Naive thymus-derived CD4-positive, alpha-beta T cell (primary cell): ENCODE data around the gene CDKAL1. TPM values are rescaled to one million over a fixed set of nuclear protein-coding genes. Genes with fewer than 3 reads are reported as not detected.

Source experiments
- ATAC-seq: fragments of 150-1000 bp; cut with Tn5 transposase; 2 replicates; pipeline ENCODE4 v1.10.0; 2021; ENCODE audit warnings: mild to moderate bottlenecking, moderate library complexity
- CTCF ChIA-PET: fragments of 350-600 bp; sonication (Branson Sonifier 250); formaldehyde crosslinking; loops from one replicate; lab custom pipeline; 2021; ENCODE audit warnings: antibody characterized with exemption; lab: Charles Lee
- POLR2A ChIA-PET: fragments of 350-600 bp; sonication (Branson Sonifier 250); formaldehyde crosslinking; loops from one replicate; lab custom pipeline; 2021; ENCODE audit warnings: antibody characterized with exemption, inconsistent platforms; lab: Charles Lee
- DNase-seq, 9 donors: peaks; one replicate each; pipeline versions ENCODE4 v3.0.0 to v3.0.0-alpha.2; 2020 to 2022; ENCODE audit warnings: mixed read lengths in 1 of 9
- H3K27ac ChIP-seq: one replicate; pipeline ENCODE4 v1.7.0; 2013; ENCODE audit warnings: mild to moderate bottlenecking, low read depth, low read length, moderate library complexity
- H3K27me3 ChIP-seq, 2 donors: one replicate each; pipeline ENCODE4 v1.7.0; 2013; ENCODE audit warnings: low read length in 2 of 2, mild to moderate bottlenecking in 2 of 2, moderate library complexity in 2 of 2; ENCODE audit not compliant: control insufficient read depth in 2 of 2, insufficient read depth in 2 of 2
- H3K36me3 ChIP-seq, 3 experiments: 1 replicate in 2 of 3; 2 replicates in 1 of 3; pipeline ENCODE4 v1.7.0; 2013; ENCODE audit warnings: low read length in 3 of 3, mild to moderate bottlenecking in 3 of 3, moderate library complexity in 1 of 3; ENCODE audit not compliant: insufficient read depth in 3 of 3, control insufficient read depth in 2 of 3
- H3K4me1 ChIP-seq, 2 donors: one replicate each; pipeline ENCODE4 v1.7.0; 2013; ENCODE audit warnings: low read length in 2 of 2, mild to moderate bottlenecking in 2 of 2, moderate library complexity in 1 of 2; ENCODE audit not compliant: control insufficient read depth in 2 of 2, insufficient read depth in 2 of 2
- H3K4me3 ChIP-seq: 2 replicates; pipeline ENCODE4 v1.7.0; 2013; ENCODE audit warnings: mild to moderate bottlenecking, low read length
- H3K9me3 ChIP-seq, 3 experiments: 1 replicate in 2 of 3; 2 replicates in 1 of 3; pipeline ENCODE4 v1.7.0; 2013; ENCODE audit warnings: low read length in 3 of 3; ENCODE audit not compliant: control insufficient read depth in 2 of 3
- H3K27ac Mint-ChIP-seq, 9 donors: one replicate each; pipeline ENCODE4 v1.8.0; 2020 to 2022; ENCODE audit warnings: mixed read lengths in 9 of 9, mild to moderate bottlenecking in 8 of 9, moderate library complexity in 5 of 9, inconsistent platforms in 2 of 9
- H3K27me3 Mint-ChIP-seq, 5 donors: one replicate each; pipeline ENCODE4 v1.8.0; 2021 to 2022; ENCODE audit warnings: mixed read lengths in 5 of 5, mild to moderate bottlenecking in 1 of 5
- H3K36me3 Mint-ChIP-seq, 5 donors: one replicate each; pipeline ENCODE4 v1.8.0; 2020 to 2022; ENCODE audit warnings: mixed read lengths in 5 of 5, mild to moderate bottlenecking in 3 of 5, inconsistent platforms in 1 of 5
- H3K4me1 Mint-ChIP-seq, 7 donors: one replicate each; pipeline ENCODE4 v1.8.0; 2020 to 2022; ENCODE audit warnings: mixed read lengths in 7 of 7, mild to moderate bottlenecking in 3 of 7, inconsistent platforms in 1 of 7
- H3K4me3 Mint-ChIP-seq, 10 donors: one replicate each; pipeline ENCODE4 v1.8.0; 2020 to 2022; ENCODE audit warnings: mild to moderate bottlenecking in 10 of 10, mixed read lengths in 10 of 10, moderate library complexity in 6 of 10, inconsistent platforms in 2 of 10
- H3K9me3 Mint-ChIP-seq, 11 donors: one replicate each; pipeline ENCODE4 v1.8.0; 2020 to 2022; ENCODE audit warnings: mixed read lengths in 11 of 11, mild to moderate bottlenecking in 4 of 11, inconsistent platforms in 1 of 11, moderate library complexity in 1 of 11
- intact Hi-C, 2 donors: fragments of 100-400 bp; cut with micrococcal nuclease; formaldehyde crosslinking; loops; one replicate each; pipeline ENCODE4 v1.15.1; 2023
- polyA plus RNA-seq, 2 donors: library from polyadenylated mRNA; unstranded; fragments of 300-500 nt; fragmentation: Illumina TruSeq; gene quantifications; one replicate each; pipeline ENCODE4 v1.2.3, GENCODE V29; 2021
- total RNA-seq, 6 experiments: library from RNA in 5 of 6; stranded (reverse) in 5 of 6; gene quantifications; 1 replicate in 5 of 6; 2 replicates in 1 of 6; pipeline ENCODE4 v1.2.3 and lab custom pipeline; 2021 to 2026

CDKAL1 gene
- total and polyA plus RNA-seq, 7 experiments from 2014 or later, result 23.6 to 35.8 (median 29.8) TPM

DNA sequence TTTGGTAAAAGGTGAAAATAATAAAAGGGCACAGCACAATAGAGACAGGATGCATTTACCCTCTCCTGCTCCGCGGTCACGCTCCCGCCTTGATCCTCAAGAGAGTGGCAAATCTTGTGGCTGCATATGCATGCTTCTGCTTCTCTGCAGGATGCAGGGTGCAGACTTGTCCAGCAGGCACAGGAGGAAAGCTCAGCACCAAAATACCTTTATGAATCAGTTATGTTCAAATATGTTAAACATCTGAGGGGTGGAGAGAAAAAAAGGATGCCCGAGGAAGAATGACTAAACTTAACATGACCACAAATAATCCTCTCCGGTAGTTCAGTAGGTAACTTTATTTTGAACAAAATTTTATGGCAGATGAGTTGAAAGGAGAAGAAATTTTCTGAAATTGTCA is 693.2 kb downstream of the CDKAL1 start:
- CTCF ChIA-PET, result no interaction called here
- no peak overlapping the region for H3K4me3 Mint-ChIP-seq
- ATAC-seq, result no peak

DNA sequence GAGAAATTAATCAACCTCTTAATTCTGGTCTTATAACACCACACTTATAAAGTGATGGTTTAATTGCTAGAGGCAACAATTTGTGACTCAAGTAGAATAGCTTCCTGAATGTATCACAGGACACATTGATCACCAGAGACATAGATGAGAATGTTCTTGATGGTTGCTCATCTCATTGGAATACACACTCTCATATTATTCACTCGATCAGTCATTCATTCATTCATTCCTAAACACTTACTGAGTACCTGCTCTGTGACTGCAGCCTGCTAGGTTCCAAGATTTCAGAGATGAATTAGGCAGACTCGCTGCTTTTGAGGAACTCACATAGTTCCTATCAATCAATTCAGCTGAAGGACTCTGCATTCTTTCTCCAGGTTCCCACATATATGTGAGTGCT is 694.2 kb downstream of the CDKAL1 start:
- Mint-ChIP-seq H3K36me3 (peaks cover 22 to 89% (median 81%) of the 10 kb centered on the region in 5 donors), H3K27me3 (no peaks in the 10 kb centered on the region), H3K4me3 (no peak overlapping the region), H3K9me3 (peaks cover 0 to 9% (median 4%) of the 10 kb centered on the region in 11 donors), H3K4me1 (no peaks in the 10 kb centered on the region), H3K27ac (no peak overlapping the region)
- no peak for DNase-seq
- Histone ChIP-seq H3K4me3 (no peak overlapping the region), H3K36me3 (peaks cover 0 to 42% (median 0%) of the 10 kb centered on the region in 3 experiments), H3K27me3 (no peaks in the 10 kb centered on the region), H3K27ac (no peak overlapping the region), H3K4me1 (no peaks in the 10 kb centered on the region), H3K9me3 (no peaks in the 10 kb centered on the region)
- ATAC-seq, result no peak
- ChIA-PET CTCF (no interaction called here), POLR2A (no interaction called here)
- intact Hi-C loops, result no loop called here

More for the DNA sequence above, 693.2 kb downstream of the CDKAL1 start:
- no peak overlapping the region for H3K27ac ChIP-seq
- H3K4me3 ChIP-seq, result no peak overlapping the region
- Mint-ChIP-seq H3K27me3 (no peaks in the 10 kb centered on the region), H3K4me1 (no peaks in the 10 kb centered on the region), H3K27ac (no peak overlapping the region), H3K36me3 (peaks cover 17 to 89% (median 81%) of the 10 kb centered on the region in 5 donors), H3K9me3 (peaks cover 0 to 3% (median 1%) of the 10 kb centered on the region in 11 donors)
- intact Hi-C loops, result no loop called here
- DNase-seq, result no peak
- POLR2A ChIA-PET, result no interaction called here
- peaks cover 0 to 41% (median 0%) of the 10 kb centered on the region in 3 experiments for H3K36me3 ChIP-seq
- H3K27me3 ChIP-seq, result no peaks in the 10 kb centered on the region
- no peaks in the 10 kb centered on the region for H3K9me3 ChIP-seq
- no peaks in the 10 kb centered on the region for H3K4me1 ChIP-seq

DNA sequence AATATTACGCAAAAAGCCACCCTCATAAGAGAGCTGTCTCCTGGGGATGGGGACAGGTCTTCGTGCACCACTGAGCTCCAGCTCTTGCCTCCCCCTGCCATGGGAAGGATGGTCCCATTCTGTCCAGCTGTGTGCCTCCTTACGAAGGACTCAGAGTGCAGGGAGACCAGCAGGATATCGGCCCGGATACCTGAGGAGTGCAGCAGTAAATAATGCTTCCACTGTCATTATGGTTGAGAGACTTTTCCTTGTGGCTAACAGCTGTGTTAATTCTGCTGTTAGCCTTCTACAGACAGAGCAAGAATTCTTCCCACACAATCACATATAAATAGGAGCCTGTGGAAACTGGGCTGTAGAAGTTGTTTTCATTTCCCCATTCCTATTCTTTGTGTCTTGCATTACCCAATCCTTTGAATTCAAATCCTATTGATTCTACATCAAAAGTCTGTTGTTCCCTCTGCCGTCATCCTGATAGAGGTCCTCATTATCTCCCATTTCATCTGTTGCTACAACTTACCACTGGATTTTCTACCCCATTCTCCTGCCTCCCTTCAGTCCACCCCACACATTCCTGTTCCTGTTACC is 694.7 kb downstream of the CDKAL1 start:
- Histone ChIP-seq H3K4me1 (no peaks in the 10 kb centered on the region), H3K27me3 (no peaks in the 10 kb centered on the region), H3K9me3 (no peaks in the 10 kb centered on the region), H3K27ac (no peak overlapping the region), H3K4me3 (no peak overlapping the region), H3K36me3 (peaks cover 0 to 43% (median 0%) of the 10 kb centered on the region in 3 experiments)
- Mint-ChIP-seq H3K27ac (peak overlapping the region in 1 of 9 donors; percentile 48), H3K36me3 (peaks cover 22 to 89% (median 83%) of the 10 kb centered on the region in 5 donors), H3K4me1 (no peaks in the 10 kb centered on the region), H3K27me3 (no peaks in the 10 kb centered on the region), H3K9me3 (peaks cover 0 to 15% (median 4%) of the 10 kb centered on the region in 11 donors), H3K4me3 (no peak overlapping the region)
- ChIA-PET CTCF (no interaction called here), POLR2A (no interaction called here)
- intact Hi-C loops, result no loop called here
- ATAC-seq (no peak), DNase-seq (no peak)

DNA sequence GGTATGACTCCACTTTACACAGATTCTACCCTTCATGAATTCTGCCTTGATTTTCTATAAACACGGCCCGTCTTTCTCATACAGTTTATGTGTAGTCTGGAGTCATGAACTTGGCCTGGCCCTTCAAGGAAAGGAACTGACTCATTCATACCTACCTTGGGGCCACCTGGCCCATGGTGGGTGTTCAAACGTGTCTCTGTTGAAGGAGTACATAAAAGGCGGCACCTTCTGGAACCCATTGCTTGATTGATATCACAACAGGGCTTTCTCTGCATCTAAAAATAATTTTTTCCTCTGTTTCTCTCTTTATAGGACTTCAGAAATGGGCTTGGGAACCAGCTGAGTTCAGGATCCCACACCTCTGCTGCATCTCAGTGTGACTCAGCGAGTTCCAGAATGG is 696.3 kb downstream of the CDKAL1 start:
- no peaks in the 10 kb centered on the region for H3K27me3 ChIP-seq
- Mint-ChIP-seq H3K4me1 (no peaks in the 10 kb centered on the region), H3K36me3 (peaks cover 22 to 88% (median 76%) of the 10 kb centered on the region in 5 donors), H3K9me3 (peaks cover 0 to 24% (median 8%) of the 10 kb centered on the region in 11 donors), H3K4me3 (no peak overlapping the region), H3K27me3 (no peaks in the 10 kb centered on the region), H3K27ac (no peak overlapping the region)
- ChIA-PET CTCF (no interaction called here), POLR2A (no interaction called here)
- DNase-seq, result no peak
- intact Hi-C loops, result no loop called here
- H3K36me3 ChIP-seq, result peaks cover 0 to 43% (median 0%) of the 10 kb centered on the region in 3 experiments
- H3K4me1 ChIP-seq, result no peaks in the 10 kb centered on the region
- no peak for ATAC-seq
- no peaks in the 10 kb centered on the region for H3K9me3 ChIP-seq
- H3K4me3 ChIP-seq, result no peak overlapping the region
- H3K27ac ChIP-seq, result no peak overlapping the region

- Mint-ChIP-seq H3K27ac (peak overlapping the region in 1 of 9 donors; percentile 67), H3K4me3 (no peak overlapping the region), H3K9me3 (peaks cover 0 to 63% (median 21%) of the 10 kb centered on the region in 11 donors), H3K27me3 (no peaks in the 10 kb centered on the region), H3K4me1 (no peaks in the 10 kb centered on the region), H3K36me3 (peaks cover 22 to 53% (median 44%) of the 10 kb centered on the region in 5 donors)
- no peak overlapping the region for H3K4me3 ChIP-seq
- no peaks in the 10 kb centered on the region for H3K4me1 ChIP-seq
- intact Hi-C loops, result no loop called here
- POLR2A ChIA-PET, result no interaction called here
- H3K27ac ChIP-seq, result no peak overlapping the region
- no peak for DNase-seq
- no peak for ATAC-seq
- no peaks in the 10 kb centered on the region for H3K9me3 ChIP-seq
- H3K27me3 ChIP-seq, result no peaks in the 10 kb centered on the region
- peaks cover 0 to 33% (median 0%) of the 10 kb centered on the region in 3 experiments for H3K36me3 ChIP-seq
- CTCF ChIA-PET, result no interaction called here
Observed at GRCh38 chr6:21235162-21235561, 700.9 kb downstream of the CDKAL1 start.

- H3K9me3 Mint-ChIP-seq, result peaks cover 7 to 71% (median 25%) of the 10 kb centered on the region in 11 donors
- H3K4me1 ChIP-seq, result no peaks in the 10 kb centered on the region
- H3K9me3 ChIP-seq, result no peaks in the 10 kb centered on the region
- intact Hi-C loops, result no loop called here
- no peak overlapping the region for H3K27ac Mint-ChIP-seq
- no peak for ATAC-seq
- no peak overlapping the region for H3K4me3 ChIP-seq
- H3K4me1 Mint-ChIP-seq, result no peaks in the 10 kb centered on the region
- CTCF ChIA-PET, result interaction anchor here (0.6 kb wide), 1 partner anchor 1105 kb away, joined by 3 read pairs; no protein-coding TSS in a partner anchor
- no peak overlapping the region for H3K27ac ChIP-seq
- peaks cover 0 to 3% (median 0%) of the 10 kb centered on the region in 3 experiments for H3K36me3 ChIP-seq
- no peak overlapping the region for H3K4me3 Mint-ChIP-seq
- no peak for DNase-seq
- POLR2A ChIA-PET, result no interaction called here
- no peaks in the 10 kb centered on the region for H3K27me3 Mint-ChIP-seq
- peaks cover 3 to 23% (median 19%) of the 10 kb centered on the region in 5 donors for H3K36me3 Mint-ChIP-seq
- no peaks in the 10 kb centered on the region for H3K27me3 ChIP-seq
Observed at GRCh38 chr6:21238208-21238607, 704.0 kb downstream of the CDKAL1 start.

GRCh38 chr6:21240709-21241108 is 706.5 kb downstream of the CDKAL1 start:
- peaks cover 0 to 3% (median 0%) of the 10 kb centered on the region in 5 donors for H3K36me3 Mint-ChIP-seq
- no peak for DNase-seq
- Histone ChIP-seq H3K4me1 (no peaks in the 10 kb centered on the region), H3K27ac (no peak overlapping the region), H3K4me3 (no peak overlapping the region), H3K9me3 (no peaks in the 10 kb centered on the region), H3K36me3 (no peaks in the 10 kb centered on the region), H3K27me3 (no peaks in the 10 kb centered on the region)
- ATAC-seq, result no peak
- intact Hi-C loops, result no loop called here
- H3K9me3 Mint-ChIP-seq, result peaks cover 3 to 56% (median 21%) of the 10 kb centered on the region in 11 donors
- CTCF ChIA-PET, result no interaction called here
- no peak overlapping the region for H3K27ac Mint-ChIP-seq
- POLR2A ChIA-PET, result no interaction called here
- H3K27me3 Mint-ChIP-seq, result no peaks in the 10 kb centered on the region
- no peak overlapping the region for H3K4me3 Mint-ChIP-seq
- H3K4me1 Mint-ChIP-seq, result no peaks in the 10 kb centered on the region
